Cardiac septum (tissue), 1 donor: ENCODE measurements around the gene GPX3. TPM values are rescaled to one million over a fixed set of nuclear protein-coding genes. Genes with fewer than 3 reads are reported as not detected.
A peak's percentile ranks its signal among the peaks of the same experiment; 100 is the strongest.

Source experiments
- DNase-seq: peaks from one replicate; pipeline ENCODE4 v3.0.0-alpha.2; 2020; ENCODE audit warnings: low spot score
- intact Hi-C: fragments of 100-400 bp; cut with DNase I; formaldehyde crosslinking; loops from one replicate; pipeline ENCODE4 v1.14.0; 2022
- total RNA-seq: library from RNA; stranded (reverse); fragmentation: NEBNext Ultra II Directional; extraction: Animal tissue kit (Norgen Biotek cat#: 25700); gene quantifications from one replicate; pipeline ENCODE4 v1.2.1, GENCODE V29; 2021
- donor health status: DM: no; HTN: no; CAD: no.

GPX3 gene
- total RNA-seq, 1 donor from 2014 or later, result 461 TPM

- intact Hi-C loops, result no loop called here
- no peak for DNase-seq
Measured at GRCh38 chr5:151007430-151008209, 12.8 kb upstream of the GPX3 start.

- no peak for DNase-seq
- intact Hi-C loops, result no loop called here
Measured at GRCh38 chr5:151008210-151008491, 12.2 kb upstream of the GPX3 start.

- DNase-seq, result no peak
- intact Hi-C loops, result no loop called here
Measured at GRCh38 chr5:151008906-151009305, 11.5 kb upstream of the GPX3 start.

GRCh38 chr5:151012862-151013261 lies 7.5 kb upstream of the GPX3 start:
- no peak for DNase-seq
- intact Hi-C loops, result no loop called here

- DNase-seq, result no peak
- intact Hi-C loops, result no loop called here
Measured at GRCh38 chr5:151014680-151015343, 5.6 kb upstream of the GPX3 start.

- intact Hi-C loops, result no loop called here
Measured at GRCh38 chr5:151015974-151016587, 4.3 kb upstream of the GPX3 start.

GRCh38 chr5:151016700-151017099 lies 3.7 kb upstream of the GPX3 start:
- intact Hi-C loops, result no loop called here
- DNase-seq, result no peak

More at GRCh38 chr5:151015974-151016587, 4.3 kb upstream of the GPX3 start:
- DNase-seq, result no peak

GRCh38 chr5:151017897-151018296 lies 2.5 kb upstream of the GPX3 start:
- DNase-seq, result no peak
- intact Hi-C loops, result no loop called here

- no peak for DNase-seq
- intact Hi-C loops, result no loop called here
Measured at GRCh38 chr5:151018846-151019245, 1.5 kb upstream of the GPX3 start.

- DNase-seq, result no peak
- intact Hi-C loops, result no loop called here
Measured at GRCh38 chr5:151019331-151019730, 1.1 kb upstream of the GPX3 start.

- intact Hi-C loops, result loop anchor here (5.0 kb wide), 1 partner anchor 364 kb away; no protein-coding TSS in a partner anchor
- DNase-seq, result no peak
Measured at GRCh38 chr5:151021746-151022145, 1.4 kb downstream of the GPX3 start.

GRCh38 chr5:151022511-151023018 lies 2.2 kb downstream of the GPX3 start:
- intact Hi-C loops, result loop anchor here (1.0 to 5.0 kb wide), 2 partner anchors 76 to 365 kb away; no protein-coding TSS in a partner anchor
- no peak for DNase-seq

GRCh38 chr5:151023047-151023615 lies 2.7 kb downstream of the GPX3 start:
- intact Hi-C loops, result loop anchor here (1.0 to 5.0 kb wide), 2 partner anchors 77 to 366 kb away; no protein-coding TSS in a partner anchor
- peak; percentile 85 for DNase-seq

GRCh38 chr5:151023651-151024050 lies 3.3 kb downstream of the GPX3 start:
- DNase-seq, result peak; percentile 85
- intact Hi-C loops, result loop anchor here (1.0 to 5.0 kb wide), 3 partner anchors 15 to 366 kb away; no protein-coding TSS in a partner anchor

GRCh38 chr5:151024440-151025249 lies 4.3 kb downstream of the GPX3 start:
- no peak for DNase-seq
- intact Hi-C loops, result loop anchor here (2.0 to 5.0 kb wide), 2 partner anchors 14 to 367 kb away; no protein-coding TSS in a partner anchor

GRCh38 chr5:151025250-151025606 lies 4.8 kb downstream of the GPX3 start:
- intact Hi-C loops, result loop anchor here (2.0 kb wide), 1 partner anchor 14 kb away; no protein-coding TSS in a partner anchor
- DNase-seq, result no peak

- DNase-seq, result no peak
- intact Hi-C loops, result no loop called here
Measured at GRCh38 chr5:151026088-151026487, 5.7 kb downstream of the GPX3 start.

- intact Hi-C loops, result no loop called here
- no peak for DNase-seq
Measured at GRCh38 chr5:151026679-151027078, 6.3 kb downstream of the GPX3 start.

GRCh38 chr5:151027961-151028479 lies 7.6 kb downstream of the GPX3 start:
- intact Hi-C loops, result no loop called here
- DNase-seq, result no peak
